ENCODE measurements around the gene PYGB.

Gene PYGB

DNA sequence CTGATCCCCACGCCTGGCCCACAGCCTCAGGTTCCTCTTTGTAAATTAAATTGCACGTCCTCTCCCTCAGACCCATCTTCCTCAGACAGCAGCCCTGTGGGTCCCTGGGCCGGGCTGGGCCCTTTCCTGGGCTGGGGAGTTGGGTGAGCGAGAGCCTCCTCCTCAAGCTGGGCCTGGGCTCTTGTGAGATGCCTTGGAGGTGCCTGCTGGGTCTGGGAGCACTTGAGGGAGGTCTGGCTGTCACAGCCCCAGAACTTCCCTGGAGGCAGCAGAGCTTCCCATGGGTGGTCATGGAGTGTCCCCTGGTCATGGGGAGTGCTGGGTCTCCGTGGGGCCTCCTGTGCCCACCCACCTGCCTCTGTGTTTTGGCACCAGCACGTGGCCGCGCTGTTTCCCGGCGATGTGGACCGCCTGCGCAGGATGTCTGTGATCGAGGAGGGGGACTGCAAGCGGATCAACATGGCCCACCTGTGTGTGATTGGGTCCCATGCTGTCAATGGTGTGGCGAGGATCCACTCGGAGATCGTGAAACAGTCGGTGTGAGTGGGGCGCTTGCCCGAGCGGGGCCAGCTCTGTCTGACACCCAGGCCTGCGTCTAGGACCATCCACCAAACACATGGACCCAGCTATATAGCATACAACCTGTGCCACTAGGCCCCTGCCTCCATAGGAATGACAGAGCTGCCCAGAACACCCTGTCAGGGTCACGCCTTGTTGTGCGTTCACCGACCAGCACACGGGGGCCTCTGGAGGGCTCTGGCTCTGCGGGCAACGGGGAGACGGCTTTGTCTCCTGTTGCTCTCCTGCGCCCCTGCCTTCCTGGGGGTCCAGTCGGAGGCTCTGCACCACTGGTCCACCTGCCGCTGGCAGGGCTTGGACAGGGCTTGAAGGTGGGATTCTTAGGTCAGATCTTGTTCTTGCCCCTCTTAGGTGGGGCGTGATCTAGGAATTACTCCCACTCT, 33.0 kb downstream of the PYGB start:
- DNase-seq (ENCODE audit: low read depth in 1 of 2, low spot score in 1 of 2): no peak

DNA sequence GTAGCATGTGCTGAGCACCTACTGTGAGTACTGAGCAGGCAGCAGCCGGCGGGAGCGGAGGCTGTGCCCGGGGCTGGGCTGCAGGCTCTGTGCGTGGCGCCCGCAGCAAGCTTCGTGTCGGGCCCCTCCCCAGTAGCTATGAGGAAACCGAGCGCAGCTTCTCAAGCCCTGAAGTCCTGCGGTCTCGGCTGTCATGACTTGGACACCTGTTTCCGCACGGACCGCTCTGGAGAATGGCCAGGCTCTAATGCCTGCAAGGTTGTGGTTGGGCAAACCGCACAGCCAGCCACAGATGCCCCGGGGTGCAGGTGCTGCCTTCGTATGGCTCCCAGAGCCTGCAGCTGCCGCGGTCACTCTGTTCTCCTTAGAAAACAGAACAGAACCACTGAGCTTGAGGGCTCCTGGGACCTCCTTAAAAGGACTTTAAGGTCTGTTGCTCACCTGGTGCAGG, 33.7 kb downstream of the PYGB start:
- no peak for DNase-seq (ENCODE audit: low read depth in 1 of 2, low spot score in 1 of 2)

DNA sequence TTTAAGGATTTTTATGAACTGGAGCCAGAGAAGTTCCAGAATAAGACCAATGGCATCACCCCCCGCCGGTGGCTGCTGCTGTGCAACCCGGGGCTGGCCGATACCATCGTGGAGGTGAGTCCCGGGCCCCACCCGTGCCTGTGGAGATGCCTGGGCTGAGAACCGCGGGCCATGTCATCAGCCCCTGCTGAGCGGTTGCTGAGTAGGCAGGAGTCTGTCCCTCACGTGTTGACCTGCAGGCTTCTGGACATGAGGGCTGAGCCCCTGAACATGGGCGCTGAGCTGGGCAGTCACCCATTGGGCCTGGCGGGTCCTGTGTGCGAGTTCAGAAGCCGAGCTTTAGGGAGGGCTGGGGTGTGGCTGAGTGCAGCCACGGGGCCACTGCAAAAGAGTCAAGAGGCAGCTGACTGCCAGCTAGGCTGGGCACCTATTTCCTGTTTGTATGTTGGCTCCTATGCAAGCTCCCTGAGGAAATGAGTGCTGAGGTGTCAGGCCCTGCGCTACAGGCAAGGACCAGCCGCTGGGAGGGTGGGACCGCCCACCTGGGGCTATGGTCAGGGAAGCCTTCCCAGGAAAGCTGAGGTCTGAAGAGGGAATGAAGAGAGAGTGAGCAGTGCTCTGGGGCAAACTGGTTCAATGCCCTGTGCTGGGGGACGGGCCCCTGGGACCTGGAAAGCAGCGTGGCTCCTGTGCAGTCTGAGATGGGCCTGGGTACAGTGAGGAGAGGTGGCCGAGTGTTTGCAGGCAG, 34.3 kb downstream of the PYGB start:
- no peak for DNase-seq (ENCODE audit: low read depth in 1 of 2, low spot score in 1 of 2)

DNA sequence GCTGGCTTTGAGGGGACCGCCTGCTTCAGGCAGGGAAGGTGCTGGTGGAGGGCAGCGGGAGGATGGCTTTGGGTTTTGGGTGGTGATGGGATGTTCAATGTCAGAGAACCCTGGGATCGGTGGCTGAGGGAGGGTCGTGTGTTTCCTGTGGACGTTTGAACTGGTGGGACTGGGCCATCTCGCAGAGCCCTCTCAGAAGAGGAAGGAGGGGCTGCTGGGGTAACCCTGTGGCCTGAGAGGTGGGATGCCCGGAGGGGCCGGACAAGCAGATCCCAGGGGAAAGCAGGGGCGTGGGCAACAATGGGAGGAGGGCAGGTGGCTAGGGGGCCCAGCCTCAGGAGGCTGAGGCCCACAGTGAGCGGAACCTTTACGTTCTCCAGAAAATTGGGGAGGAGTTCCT, 34.9 kb downstream of the PYGB start:
- no peak for DNase-seq (ENCODE audit: low read depth in 1 of 2, low spot score in 1 of 2)

DNA sequence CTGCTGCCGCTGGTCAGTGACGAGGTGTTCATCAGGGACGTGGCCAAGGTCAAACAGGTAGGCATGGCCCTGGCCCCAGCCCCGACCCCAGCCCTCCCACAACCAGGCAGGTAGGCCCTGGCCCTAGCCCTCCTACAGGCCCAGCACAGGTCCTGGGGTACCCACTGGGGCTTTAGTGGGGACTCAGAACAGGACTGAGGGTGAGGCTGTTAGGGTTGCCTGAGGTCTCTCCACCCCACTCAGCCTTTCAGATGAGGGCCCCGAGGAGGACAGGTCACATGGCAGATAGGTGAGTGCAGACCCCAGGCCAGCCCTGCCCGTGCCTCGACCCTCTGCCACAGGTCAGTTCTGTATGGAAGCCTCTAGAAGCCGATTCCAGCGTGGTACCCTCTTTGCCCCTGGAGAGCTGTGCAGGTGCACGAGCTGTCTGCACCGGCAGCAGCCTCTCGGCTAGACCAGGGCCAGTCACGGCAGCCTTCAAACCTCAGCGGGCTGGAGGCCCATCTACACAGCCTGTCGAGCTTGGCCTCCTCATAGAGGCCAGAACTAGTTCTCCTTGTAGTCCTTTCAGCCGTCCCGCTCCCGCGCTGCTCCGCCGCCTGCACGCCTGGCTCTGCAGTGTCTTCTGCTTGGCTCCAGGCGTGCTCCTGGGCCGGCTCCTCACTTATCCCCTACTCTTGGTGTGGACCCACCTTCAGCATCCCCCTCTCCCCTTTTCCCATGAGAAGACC, 35.5 kb downstream of the PYGB start:
- no peak for DNase-seq (ENCODE audit: low read depth in 1 of 2, low spot score in 1 of 2)

DNA sequence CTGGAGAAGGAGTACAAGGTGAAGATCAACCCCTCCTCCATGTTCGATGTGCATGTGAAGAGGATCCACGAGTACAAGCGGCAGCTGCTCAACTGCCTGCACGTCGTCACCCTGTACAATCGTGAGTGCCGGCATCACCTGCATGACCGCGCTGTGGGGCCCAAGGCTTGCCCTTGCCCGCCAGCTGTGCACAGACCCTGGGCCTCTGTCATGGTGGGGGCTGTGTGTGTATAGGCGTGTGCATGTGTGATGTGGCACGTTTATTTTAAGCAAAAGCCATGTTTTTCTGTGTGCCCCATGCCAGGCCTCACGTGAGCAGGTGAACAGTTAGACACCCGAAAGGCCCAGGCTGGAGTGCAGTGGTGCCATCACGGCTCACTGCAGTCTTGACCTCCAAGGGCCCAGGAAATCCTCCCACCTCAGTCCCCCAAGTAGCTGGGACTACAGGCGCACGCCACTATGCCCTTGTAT, 36.3 kb downstream of the PYGB start:
- no peak for DNase-seq (ENCODE audit: low read depth in 1 of 2, low spot score in 1 of 2)

DNA sequence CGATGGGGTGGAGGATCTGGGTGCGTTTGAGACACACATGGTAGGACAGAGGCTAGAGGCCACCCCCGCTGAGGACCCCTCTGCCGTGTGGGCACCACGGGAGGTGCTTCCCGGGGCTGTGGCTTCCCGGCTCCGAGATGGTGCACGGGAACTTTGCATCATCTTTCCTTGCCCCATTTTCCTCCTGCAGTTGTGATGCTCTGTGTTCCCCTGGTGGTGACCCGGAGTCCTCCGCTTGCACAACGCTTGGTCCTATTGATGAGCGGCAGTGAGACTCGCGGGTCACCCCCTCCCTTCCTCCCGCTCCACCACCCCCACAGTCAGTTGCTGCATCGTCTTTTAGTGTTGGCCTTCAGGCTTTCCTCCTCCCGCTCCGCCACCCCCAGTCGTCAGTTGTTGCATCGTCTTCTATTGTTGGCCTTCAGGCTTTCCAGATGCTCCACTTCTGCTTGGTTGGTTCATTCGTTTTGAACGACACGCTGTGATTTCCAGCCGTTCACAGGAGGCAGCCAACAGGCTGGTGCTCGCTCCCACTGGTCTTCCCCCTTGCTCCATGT, 37.3 kb downstream of the PYGB start:
- no peak for DNase-seq (ENCODE audit: low read depth in 1 of 2, low spot score in 1 of 2)

DNA sequence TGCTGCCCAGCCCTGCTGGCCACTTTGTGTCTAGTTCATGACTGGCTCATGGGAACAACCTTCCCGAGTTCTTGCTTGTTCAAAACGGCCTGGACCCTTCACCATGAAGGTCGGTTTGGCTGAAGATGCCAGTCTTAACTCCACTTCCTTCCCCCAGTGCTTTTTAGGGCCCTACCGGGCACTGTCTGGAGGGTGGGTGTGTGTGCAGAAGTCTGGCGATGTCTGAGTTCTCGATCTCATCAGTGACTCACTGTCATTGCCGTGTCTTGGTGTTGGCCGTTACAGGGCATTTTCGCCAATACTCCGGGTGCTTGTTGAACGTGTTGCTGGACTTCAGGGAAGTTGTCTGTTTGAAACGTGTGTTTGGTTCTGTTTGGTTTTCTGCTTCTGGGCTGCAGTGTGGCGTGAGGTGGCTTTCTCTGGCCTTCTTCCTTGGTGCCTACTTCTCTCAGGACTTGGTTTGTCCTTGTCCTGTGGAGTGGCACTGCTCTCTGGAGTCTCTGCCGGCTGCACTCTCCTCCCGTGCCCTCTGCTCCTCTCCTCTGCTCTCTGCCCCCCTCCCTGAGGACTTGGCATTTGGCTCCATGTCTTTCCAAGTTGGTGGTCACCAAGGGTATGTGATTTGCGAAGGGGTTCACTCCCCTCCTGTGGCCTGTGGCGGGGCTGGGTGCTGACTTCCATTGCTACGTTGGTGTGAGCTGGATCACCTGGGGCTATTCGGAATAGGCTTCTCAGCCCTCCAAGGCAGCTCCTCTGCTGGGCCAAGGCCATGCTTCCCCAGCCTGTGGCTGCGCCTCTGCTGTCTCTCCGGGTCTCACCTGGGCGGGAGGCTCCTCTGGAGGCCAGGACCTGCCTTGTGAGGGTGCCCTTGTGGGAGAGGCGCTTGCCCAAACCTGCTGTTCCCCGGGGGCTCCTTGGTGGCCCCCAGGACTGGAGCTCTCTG, 38.2 kb downstream of the PYGB start:
- DNase-seq (ENCODE audit: low read depth in 1 of 2, low spot score in 1 of 2): no peak

DNA sequence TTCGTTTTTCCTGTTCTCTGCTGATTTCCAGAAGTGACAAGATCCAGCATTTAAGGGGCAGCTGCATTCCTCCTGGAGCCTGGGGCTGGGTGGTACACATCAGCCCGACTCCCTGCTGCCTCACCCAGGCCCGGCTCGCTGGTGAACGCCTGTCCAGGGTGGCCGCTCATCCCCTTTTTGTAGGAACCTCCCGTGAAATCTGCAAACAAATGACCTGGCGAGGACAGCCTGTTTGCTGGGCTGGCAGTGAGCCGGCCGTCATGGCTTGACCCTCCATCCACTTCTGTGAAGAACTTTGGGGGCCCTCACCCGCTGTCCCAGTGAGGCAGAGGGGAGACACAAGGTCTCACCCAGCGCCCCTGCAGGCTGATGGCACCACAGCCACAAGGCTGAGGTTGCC, 39.0 kb downstream of the PYGB start:
- DNase-seq (ENCODE audit: low read depth in 1 of 2, low spot score in 1 of 2): no peak

DNA sequence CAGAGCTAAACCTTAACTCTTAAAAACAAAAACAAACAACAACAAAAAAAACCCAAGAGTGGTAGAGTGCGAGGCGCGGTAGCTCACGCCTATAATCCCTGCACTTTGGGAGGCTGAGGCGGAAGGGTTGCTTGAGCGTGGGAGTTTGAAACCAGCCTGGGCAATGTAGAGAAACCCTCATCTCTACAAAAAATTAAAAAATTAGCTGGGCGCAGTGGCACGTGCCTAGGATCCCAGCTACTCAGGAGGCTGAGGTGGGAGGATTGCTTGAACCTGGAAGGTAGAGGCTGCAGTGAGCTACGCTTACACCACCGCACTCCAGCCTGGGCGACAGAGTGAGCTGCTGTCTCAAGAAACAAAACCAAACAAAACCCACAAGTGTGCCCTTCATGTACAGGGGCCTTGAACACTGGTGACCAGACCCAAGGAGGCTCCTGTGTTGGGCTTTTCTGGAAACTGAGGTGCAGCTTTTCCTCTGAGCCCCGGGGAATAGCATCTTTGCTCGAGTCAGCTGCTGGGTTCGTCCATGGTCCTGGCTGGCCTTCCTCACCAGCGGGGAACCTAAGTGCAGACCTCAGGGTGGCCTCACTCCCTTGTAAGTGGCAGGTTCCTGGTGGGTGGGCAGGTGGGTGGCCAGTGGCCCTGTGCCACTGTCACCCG, 39.9 kb downstream of the PYGB start:
- DNase-seq (ENCODE audit: low read depth in 1 of 2, low spot score in 1 of 2): no peak

DNA sequence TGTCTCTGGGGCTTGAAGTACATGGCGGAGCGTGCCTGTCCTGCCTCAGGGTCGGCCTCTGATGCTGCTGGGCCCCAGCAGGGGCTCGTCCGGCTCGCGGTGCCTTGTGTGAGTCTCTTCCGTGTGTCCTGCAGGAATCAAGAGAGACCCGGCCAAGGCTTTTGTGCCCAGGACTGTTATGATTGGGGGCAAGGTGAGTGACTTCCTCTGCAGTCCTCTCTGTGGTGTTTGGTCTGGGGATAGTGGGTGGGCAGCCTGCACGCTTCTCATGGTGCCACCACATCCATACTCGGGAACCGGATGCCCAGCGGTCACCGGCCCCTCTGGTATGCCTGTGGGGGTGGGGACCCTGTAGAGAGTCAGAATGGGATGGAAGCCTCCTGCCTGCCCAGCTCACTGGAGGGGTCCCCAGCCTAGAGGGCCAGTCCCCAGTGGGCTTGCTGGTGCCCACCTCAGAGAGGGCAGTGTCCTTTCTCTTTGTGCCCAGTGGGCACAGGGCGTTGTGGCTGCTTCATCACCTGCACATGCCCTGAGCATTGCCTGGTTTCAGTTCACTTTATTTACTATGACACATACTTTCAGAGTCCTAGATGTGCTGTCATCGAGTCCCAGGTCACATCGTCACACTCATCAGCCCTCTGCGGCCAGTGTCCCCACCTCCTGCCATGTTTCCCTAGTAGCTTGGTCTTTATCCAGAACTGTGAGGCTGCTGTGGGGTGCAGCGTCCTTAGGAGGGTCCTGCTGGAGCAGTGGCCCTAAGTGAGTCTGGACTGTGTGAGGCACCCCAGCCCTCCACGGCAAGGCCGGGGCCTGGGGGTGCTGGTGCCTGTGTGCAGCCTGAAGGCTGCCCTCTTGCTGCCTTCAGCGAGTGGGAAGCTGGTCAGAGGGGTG, 40.7 kb downstream of the PYGB start:
- no peak for DNase-seq (ENCODE audit: low read depth in 1 of 2, low spot score in 1 of 2)

DNA sequence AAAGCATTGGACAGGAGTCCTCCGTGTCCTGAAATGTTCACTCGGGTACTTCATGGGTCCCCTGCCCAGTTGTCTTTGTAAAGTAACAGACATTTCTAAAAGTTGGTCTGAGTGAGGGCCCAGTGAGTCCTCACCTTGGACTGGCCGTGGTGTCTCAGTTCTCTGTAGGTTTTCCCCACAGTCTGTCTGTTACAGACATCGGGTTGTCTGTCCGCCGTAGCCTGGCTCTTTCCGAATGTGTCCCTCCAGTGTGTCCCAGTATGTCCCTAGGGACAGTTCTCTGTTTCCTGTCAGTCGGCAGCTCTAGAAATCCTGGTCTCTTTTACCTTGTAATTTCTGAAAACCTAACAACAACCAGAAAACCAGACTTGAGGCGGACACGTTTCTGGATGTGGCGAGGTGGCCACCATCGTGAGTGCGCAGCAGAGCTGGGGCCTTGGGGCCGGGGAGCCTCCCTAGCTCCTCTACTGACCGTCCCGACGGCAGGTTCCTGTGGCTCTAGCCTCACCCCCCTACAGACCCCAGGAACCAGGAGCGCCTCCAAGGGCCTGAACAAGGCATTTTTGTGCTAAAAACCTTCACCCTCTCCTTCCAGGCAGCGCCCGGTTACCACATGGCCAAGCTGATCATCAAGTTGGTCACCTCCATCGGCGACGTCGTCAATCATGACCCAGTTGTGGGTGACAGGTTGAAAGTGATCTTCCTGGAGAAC, 42.2 kb downstream of the PYGB start:
- DNase-seq (ENCODE audit: low read depth in 1 of 2, low spot score in 1 of 2): no peak

DNA sequence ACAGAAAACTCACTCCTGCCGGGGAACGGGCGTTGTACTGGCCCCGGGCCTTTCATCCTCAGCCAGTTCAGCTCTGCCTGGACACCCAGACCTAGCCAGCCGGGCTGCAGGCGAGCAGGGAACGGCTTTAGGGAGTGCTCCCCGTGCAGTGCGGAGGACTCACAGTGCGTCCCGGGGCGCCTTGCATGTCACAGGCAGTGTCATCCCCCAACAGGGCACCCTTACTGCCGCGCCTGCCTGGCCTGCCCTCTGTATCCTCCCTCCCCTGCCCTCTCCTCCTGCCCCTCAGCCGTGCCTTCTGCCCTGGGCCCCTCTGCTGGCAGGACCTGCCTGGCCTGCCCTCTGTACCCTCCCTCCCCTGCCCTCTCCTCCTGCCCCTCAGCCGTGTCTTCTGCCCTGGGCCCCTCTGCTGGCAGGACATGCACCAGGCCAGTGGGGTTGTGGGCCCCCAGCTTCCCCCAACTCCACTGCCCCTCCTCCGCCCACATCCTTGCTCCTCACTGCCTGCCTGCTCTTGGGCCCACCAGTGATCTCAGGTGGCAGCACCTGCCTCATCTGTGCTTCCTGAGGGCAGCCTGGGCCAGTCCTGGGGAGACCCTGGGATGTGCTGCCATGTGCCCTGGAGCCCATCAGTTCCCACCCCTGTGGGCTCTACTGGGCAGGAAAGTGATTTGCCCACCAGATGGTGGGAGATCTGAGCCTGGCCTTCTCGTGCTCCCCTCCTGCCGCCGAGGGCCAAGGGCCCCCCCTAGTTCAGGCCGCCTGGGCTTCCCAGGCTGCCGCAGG, 43.0 kb downstream of the PYGB start:
- no peak for DNase-seq (ENCODE audit: low read depth in 1 of 2, low spot score in 1 of 2)

DNA sequence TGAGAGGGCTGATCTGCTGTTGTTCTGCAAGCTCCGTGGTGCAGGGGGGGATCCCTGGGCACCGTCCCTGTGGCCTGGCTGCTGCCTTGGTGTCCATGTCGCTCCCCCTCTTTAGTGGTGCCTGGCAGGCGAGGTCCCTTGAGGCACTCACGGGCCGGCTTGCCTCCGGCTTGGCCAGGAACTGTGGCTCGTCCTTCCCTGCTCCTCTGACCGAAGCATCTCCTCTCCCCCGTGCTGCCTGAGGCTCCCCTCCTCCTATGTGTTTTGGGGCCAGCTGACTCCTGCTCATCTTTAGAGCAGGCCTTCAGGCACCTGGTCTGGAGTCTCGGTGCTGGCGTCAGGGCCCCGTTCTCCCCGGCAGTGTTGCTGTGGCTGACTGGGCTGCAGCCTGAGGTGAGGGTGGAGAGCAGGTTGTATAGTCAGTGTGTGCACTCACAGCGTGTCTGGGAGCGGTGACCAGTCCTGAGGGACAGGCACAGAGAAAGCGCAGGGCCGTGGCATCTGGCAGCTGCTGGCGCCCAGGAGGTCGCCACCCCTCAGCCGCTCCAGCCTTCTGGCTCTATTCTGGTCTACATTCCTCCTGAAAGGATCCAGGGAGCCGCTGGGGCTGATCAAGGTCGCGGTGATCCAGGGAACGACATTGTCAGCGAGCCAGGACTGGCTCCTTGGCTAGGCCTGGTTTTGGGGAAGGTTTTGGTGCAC, 43.7 kb downstream of the PYGB start:
- DNase-seq (ENCODE audit: low read depth in 1 of 2, low spot score in 1 of 2): no peak

DNA sequence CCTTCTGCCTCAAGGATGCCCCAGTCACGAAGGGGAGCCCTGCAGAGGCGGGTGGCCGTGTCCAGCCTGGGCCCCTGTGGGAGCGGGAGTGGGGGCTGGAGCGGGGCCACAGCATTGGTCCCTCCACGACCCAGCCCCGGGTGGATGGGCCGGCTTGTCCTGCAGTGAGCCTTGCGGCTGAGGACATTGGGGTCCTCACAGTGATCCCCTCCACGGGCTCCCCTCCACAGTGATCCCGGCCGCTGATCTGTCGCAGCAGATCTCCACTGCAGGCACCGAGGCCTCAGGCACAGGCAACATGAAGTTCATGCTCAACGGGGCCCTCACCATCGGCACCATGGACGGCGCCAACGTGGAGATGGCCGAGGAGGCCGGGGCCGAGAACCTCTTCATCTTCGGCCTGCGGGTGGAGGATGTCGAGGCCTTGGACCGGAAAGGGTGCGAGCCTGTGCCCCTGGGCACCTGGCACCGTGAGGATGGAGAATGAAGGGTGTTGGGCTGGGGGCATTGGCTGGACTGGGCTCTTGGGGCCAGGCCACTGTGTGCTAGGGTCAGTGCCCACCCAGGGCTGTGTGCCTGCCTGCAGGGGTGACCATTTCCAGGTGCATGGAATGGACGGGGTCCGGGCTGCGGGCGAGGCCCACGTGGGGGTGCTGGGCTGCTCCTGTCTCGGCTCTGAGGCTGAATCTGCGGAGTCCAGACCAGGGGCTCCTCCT, 44.4 kb downstream of the PYGB start:
- no peak for DNase-seq (ENCODE audit: low read depth in 1 of 2, low spot score in 1 of 2)

DNA sequence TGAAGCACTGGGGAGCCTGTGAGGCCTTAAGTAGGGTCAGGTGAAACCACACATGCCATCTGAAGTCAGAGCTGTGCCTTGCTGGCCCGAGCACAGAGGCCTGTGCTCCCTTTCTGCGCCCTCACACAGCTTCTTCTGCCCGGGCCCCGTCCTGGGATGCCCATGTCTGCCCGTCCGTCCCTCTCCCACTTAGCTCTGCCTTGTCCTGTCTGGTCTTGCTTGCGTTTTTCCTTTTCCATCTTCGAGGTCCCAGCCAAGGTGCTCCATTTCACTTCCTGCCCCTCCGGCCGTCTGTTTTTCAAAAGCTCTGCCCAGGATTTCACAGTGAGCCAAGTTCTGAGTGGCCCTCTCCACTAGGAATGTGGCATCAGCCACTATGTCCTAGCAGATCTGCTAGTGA, 45.6 kb downstream of the PYGB start:
- DNase-seq (ENCODE audit: low read depth in 1 of 2, low spot score in 1 of 2): no peak
